ENCODE measurements around the gene AFAP1L1.
"Not testable (repeated sequence)": the region's sequence is repeated elsewhere in the genome, so short reads cannot be mapped to it uniquely, and the experiment has no call there.

AFAP1L1 gene

DNA sequence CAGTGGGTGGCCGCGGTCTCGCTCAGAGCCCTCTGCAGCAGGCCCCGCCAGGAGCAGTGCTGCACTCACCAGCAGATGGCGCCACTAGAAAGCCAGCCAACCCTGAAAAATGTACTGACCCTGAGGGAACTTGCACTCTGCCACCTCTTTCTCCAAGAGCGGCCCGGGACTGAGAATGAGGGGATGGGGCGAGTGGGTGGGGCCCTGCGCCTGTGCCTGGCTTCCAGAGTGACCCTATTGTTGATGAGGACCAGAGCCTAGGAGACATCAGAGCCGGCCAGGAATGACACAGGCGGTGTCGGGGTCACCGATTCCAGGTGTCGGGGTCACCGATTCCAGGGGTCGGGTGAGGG, 110.3 kb downstream of the AFAP1L1 start:
- in situ Hi-C loops (cut with MboI; ENCODE audit: low sequenced_read_pairs) = no loop called here

DNA sequence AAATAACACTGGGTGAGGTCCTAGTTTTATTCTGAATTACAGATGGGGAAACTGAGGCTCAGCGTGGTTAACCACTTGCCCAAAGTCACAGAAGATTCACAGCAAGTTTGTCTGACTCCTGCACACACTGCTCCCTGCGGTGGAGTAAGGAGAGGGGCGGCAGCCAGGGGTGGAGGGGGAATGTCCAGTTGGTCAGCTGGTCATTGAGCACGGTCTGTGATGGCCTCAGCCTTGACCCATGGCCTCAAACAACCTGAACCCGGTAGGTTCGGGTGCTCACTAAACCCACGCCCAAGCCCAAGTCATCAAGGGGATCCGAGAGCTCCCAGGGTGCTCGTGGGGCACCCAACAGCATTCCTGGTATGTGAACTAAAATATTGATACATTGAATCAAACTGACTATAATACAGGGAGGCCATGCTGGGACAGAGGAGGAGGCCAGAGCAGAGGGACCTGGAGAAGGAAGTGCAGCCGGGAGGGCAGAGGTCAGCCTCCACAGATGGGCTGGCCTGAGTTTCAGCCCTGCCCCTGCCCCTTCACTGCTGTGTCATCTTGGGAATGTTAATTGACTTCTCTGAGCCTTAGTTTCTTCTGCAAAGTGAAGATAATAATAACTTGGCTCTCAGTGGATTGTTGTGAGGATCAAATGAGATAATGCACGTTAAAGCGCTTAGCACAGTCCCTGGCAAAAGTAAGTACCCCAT, 111.0 kb downstream of the AFAP1L1 start:
- in situ Hi-C loops (cut with MboI; ENCODE audit: low sequenced_read_pairs) = no loop called here

DNA sequence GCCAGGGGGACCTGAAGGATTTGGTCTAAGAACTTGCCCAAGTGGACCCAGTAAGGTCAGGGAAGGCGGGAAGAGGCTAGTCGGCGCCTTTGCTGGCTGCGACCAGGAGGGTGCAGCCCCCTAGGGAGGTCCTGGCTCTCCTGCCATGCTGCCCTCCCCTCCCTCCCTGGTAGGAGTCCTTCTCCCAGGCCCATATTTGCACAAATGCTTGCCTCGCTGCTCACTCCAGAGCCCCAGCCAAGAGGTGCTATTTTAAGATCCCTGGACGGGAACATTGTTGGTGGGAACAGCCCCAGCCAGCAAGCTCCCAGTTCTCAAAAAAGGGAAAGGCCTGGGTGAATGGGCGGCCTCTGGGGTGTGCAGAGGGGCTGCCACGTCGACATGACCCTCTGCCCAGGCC, 111.7 kb downstream of the AFAP1L1 start:
- in situ Hi-C loops (cut with MboI; ENCODE audit: low sequenced_read_pairs) = no loop called here

DNA sequence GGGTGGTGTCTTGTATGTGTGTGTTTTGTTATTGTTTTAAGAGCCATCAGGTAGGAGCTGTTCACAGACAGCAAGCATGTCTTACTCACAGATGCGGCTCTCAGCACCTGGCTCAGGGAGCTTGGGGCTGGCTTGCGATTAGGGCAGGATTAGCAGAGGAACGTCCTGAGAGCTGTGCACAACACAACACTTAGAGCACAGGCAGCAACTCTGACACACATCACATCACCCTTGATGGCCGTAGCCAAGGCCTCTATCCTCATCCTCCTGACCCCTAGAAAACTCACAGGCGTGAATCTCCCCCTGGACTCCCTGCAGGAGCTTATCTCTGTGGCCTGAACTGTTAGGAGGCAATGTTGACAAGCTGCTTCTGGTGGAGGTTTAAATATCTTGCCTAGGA, 114.5 kb downstream of the AFAP1L1 start:
- in situ Hi-C loops (cut with MboI; ENCODE audit: low sequenced_read_pairs) = no loop called here

DNA sequence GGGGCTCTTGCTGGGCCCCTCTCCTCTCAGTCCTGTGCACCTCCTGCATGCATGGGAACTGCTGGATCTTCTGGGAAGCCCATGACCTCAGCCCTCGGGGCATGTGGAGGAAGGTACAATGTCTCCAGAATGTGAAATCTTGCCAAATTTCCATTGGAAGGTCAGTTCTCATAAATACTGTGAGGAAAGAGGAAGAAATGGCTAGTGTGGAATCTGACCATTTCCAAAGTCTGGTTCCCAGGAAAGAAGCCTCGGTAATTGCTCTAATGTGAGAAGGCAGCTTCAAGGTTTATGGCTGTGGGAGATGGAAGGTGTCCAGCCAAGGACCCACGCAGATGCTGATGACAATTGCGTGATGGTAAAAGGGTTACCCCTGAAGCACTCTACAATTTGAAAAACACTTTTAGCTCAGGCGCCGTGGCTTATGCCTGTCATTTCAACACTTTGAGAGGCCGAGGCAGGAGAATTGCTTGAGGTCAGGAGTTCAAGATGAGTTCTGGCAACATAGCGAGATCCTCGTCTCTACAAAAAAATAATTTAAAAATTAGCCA, 115.5 kb downstream of the AFAP1L1 start:
- in situ Hi-C loops (cut with MboI; ENCODE audit: low sequenced_read_pairs) = no loop called here

DNA sequence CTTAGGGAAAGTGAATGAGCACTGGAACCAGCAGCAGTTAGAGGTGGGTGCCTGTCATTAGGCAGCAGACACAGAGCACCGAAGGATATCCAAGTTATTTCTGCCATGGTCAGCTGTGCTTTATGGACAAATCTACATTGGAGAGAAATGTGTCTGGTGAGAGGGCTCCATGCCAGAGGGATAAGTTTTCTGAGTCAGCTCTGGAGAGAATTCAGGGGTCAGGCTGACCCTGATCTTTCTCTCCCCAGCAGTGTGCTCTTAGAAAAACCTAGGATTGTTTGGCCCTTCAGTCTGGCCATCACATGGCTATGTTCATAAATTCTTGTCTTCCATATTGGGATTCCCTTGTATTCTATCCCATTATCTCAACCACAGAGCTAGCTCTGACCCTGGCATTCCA, 116.3 kb downstream of the AFAP1L1 start:
- in situ Hi-C loops (cut with MboI; ENCODE audit: low sequenced_read_pairs) = no loop called here

DNA sequence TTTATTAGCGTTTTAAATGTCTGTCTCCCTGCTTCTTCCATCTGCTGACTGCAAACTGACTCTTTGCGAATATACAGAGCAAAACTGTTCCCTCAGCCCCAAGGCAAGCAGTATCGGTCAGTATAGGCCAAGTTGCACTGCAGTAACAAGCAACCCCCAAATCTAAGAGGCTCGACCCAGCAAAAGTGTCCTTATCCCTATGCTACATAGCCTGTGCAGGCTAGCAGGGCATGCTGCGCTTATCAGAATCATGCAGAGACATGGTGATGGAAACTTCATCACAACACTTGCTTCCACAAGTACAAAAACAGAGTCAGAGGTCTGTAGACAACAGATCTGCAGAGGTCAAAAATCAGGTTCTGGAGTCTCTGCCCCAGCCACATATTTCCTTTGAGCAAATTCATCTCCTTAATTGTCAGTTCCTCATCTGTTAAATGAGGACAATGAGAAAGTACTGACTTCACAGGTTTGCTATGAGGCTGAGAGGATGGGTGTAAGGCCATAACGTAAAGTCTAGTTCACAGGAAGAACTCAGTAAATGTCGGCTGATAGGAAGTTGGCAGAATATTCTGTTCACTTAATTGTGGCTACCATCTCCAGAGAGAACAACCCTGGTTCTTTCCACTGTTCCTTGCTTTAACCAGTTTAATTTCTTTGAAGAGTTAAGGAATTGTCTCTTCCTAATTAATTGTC, 117.0 kb downstream of the AFAP1L1 start:
- in situ Hi-C loops (cut with MboI; ENCODE audit: low sequenced_read_pairs) = no loop called here

DNA sequence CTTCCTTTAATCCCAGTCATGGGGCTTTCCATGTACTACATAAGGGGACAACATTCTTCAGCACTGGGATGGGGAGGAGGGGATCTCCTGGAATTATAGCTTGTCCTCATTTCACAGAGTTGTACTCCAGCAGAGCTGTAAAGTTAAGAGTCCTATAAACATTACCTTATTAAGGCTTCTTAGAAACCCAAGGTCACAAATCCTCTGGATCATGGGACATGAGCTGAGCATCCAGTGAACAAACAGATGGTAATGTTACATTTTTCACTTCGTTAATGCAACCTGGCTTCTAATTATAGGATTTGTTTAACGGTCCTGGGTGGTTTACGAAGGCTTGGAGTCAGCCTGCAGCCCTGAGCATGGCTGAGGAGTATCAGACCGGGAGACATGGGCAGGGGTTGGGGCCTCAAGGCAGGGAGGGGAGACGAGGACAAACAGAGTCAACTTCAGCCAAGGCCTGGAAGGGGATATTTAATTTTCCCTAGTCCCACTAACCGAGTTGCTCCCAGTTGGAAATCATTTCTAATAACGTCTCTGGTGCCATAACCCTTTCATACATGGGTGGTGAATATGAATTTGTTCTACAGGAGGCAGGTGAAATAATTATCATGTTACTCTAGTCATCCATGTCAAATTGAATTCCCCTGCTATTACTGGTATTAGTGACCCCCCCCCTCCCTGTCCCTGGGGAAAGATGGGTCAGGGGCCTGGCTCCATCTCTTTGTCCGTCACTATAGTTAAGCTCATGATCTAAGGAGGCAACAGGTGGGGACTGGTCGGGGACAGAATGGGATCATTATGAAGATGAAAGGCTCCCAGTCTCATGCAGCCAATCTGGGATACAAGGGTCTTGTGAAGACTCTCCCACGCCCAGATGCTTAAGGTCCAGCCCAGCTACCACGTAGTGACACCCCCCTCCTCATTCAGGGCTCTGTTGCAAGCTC, 118.2 kb downstream of the AFAP1L1 start:
- in situ Hi-C loops (cut with MboI; ENCODE audit: low sequenced_read_pairs) = no loop called here

DNA sequence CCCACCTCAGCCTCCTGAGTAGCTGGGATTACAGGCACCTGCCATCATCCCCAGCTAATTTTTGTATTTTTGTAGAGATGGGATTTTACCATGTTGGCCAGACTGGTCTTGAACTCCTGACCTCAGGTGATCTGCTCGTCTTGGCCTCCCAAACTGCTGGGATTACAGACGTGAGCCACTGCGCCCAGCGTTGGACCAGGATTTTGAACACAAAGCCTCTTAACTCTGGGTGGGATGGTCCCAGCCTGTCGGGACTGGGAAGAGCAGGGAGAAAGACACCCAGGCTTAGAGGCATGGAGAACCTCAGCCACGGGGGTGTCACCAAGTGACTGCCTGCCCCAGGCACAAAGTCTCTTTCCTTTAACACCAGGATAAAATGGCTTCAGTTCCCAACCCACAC, 119.4 kb downstream of the AFAP1L1 start:
- in situ Hi-C loops (cut with MboI; ENCODE audit: low sequenced_read_pairs) = not testable (repeated sequence)

All from hTERT RPE-1 (cell line).